Astrocyte (in vitro differentiated cells and primary cell): ENCODE measurements around the gene SEC23A. TPM values are rescaled to one million over a fixed set of nuclear protein-coding genes. Genes with fewer than 3 reads are reported as not detected.
"Not testable (repeated sequence)": the region's sequence is repeated elsewhere in the genome, so short reads cannot be mapped to it uniquely, and the experiment has no call there.

Experiments
- DNase-seq: peaks from one replicate; pipeline ENCODE4 v3.0.0-alpha.2; 2010; ENCODE audit warnings: low read depth
- FAIRE-seq: peaks from 2 replicates; lab custom pipeline; 2011; peaks lifted over from hg19 to GRCh38; lab: Jason Lieb, UNC
- H2AFZ ChIP-seq: 2 replicates; pipeline ENCODE4 v1.6.0; 2012; ENCODE audit warnings: low read depth, low read length, inconsistent platforms
- H3K27ac ChIP-seq: 2 replicates; pipeline ENCODE4 v1.5.1; 2011; ENCODE audit warnings: low read depth, low read length, inconsistent platforms
- H3K27me3 ChIP-seq: 2 replicates; pipeline ENCODE4 v1.6.0; 2011; ENCODE audit warnings: low read length, inconsistent platforms; ENCODE audit not compliant: insufficient read depth
- H3K36me3 ChIP-seq: 2 replicates; pipeline ENCODE4 v1.5.1; 2011; ENCODE audit warnings: low read length, inconsistent platforms; ENCODE audit not compliant: insufficient read depth
- H3K4me1 ChIP-seq: 2 replicates; pipeline ENCODE4 v1.5.1; 2011; ENCODE audit warnings: low read length, inconsistent platforms; ENCODE audit not compliant: insufficient read depth
- H3K4me2 ChIP-seq: 2 replicates; pipeline ENCODE4 v1.6.0; 2012; ENCODE audit warnings: low read length, inconsistent platforms
- H3K4me3 ChIP-seq: 2 replicates; pipeline ENCODE4 v1.5.1; 2011; ENCODE audit warnings: low read depth, mild to moderate bottlenecking, low read length, inconsistent platforms; ENCODE audit not compliant: insufficient read depth
- H3K79me2 ChIP-seq: 2 replicates; pipeline ENCODE4 v1.6.0; 2012; ENCODE audit warnings: mild to moderate bottlenecking, low read length, inconsistent platforms; ENCODE audit not compliant: insufficient read depth
- H3K9ac ChIP-seq: 2 replicates; pipeline ENCODE4 v1.6.0; 2012; ENCODE audit warnings: mild to moderate bottlenecking, low read length, inconsistent platforms
- H3K9me3 ChIP-seq: 2 replicates; pipeline ENCODE4 v1.5.1; 2012; ENCODE audit warnings: low read depth, mild to moderate bottlenecking, low read length, inconsistent platforms; ENCODE audit not compliant: insufficient read depth
- H4K20me1 ChIP-seq: 2 replicates; pipeline ENCODE4 v1.6.0; 2012; ENCODE audit warnings: low read length, inconsistent platforms; ENCODE audit not compliant: insufficient read depth
- H3K27ac Mint-ChIP-seq: one replicate; pipeline ENCODE4 v1.8.0; 2021; ENCODE audit warnings: mild to moderate bottlenecking, mixed read lengths; ENCODE audit not compliant: unreplicated experiment
- H3K27me3 Mint-ChIP-seq: one replicate; pipeline ENCODE4 v1.8.0; 2021; ENCODE audit warnings: low read depth, mixed read lengths; ENCODE audit not compliant: unreplicated experiment
- H3K36me3 Mint-ChIP-seq: one replicate; pipeline ENCODE4 v1.8.0; 2021; ENCODE audit warnings: low read depth, mixed read lengths; ENCODE audit not compliant: unreplicated experiment
- H3K4me1 Mint-ChIP-seq: one replicate; pipeline ENCODE4 v1.8.0; 2021; ENCODE audit warnings: low read depth, mixed read lengths; ENCODE audit not compliant: unreplicated experiment
- H3K4me3 Mint-ChIP-seq: one replicate; pipeline ENCODE4 v1.8.0; 2021; ENCODE audit warnings: mild to moderate bottlenecking, moderate library complexity, mixed read lengths; ENCODE audit not compliant: unreplicated experiment
- H3K9me3 Mint-ChIP-seq: one replicate; pipeline ENCODE4 v1.8.0; 2021; ENCODE audit warnings: mild to moderate bottlenecking, mixed read lengths; ENCODE audit not compliant: unreplicated experiment
- CTCF ChIP-seq: IDR thresholded peaks from 2 replicates; pipeline ENCODE4 v1.5.1; 2011; ENCODE audit warnings: low read depth, mild to moderate bottlenecking, inconsistent platforms, low read length, moderate library complexity; ENCODE audit not compliant: insufficient read depth
- EZH2 ChIP-seq: IDR thresholded peaks from 2 replicates; pipeline ENCODE4 v1.6.1; 2012; ENCODE audit warnings: mild to moderate bottlenecking, low read length, inconsistent platforms; ENCODE audit not compliant: insufficient read depth
- total RNA-seq: library from RNA; stranded (reverse); gene quantifications from 2 replicates; pipeline ENCODE4 v1.2.1, GENCODE V29; 2021

Gene SEC23A
- total RNA-seq, 1 donor from 2014 or later: 229 TPM

- H3K27me3 ChIP-seq: no peaks in the 10 kb centered on the region
- TF ChIP-seq CTCF (no peak), EZH2 (no peak)
- FAIRE-seq: no peak
- Mint-ChIP-seq H3K4me1 (peaks cover 17% of the 10 kb centered on the region), H3K9me3 (no peaks in the 10 kb centered on the region), H3K27me3 (no peaks in the 10 kb centered on the region), H3K36me3 (peaks cover 53% of the 10 kb centered on the region), H3K4me3 (no peak overlapping the region), H3K27ac (peak overlapping the region; percentile 5)
- peak; percentile 80 for DNase-seq
- H3K27ac ChIP-seq: peak overlapping the region; percentile 20
- H3K9me3 ChIP-seq: no peaks in the 10 kb centered on the region
- peaks cover 35% of the 10 kb centered on the region for H4K20me1 ChIP-seq
- no peak overlapping the region for H3K9ac ChIP-seq
- peaks cover 54% of the 10 kb centered on the region for H3K36me3 ChIP-seq
- no peak overlapping the region for H2AFZ ChIP-seq
- H3K4me1 ChIP-seq: no peaks in the 10 kb centered on the region
- H3K4me3 ChIP-seq: no peak overlapping the region
- no peak overlapping the region for H3K4me2 ChIP-seq
- peaks cover 8% of the 10 kb centered on the region for H3K79me2 ChIP-seq
Measured at GRCh38 chr14:39050389-39050788, 52.6 kb downstream of the SEC23A start.

GRCh38 chr14:39045889-39046288 lies 57.1 kb downstream of the SEC23A start:
- H3K4me1 ChIP-seq, H2AFZ ChIP-seq, H3K4me1 Mint-ChIP-seq, H3K27ac Mint-ChIP-seq, FAIRE-seq, H3K4me3 Mint-ChIP-seq, H3K27me3 ChIP-seq, DNase-seq, H3K27me3 Mint-ChIP-seq, H3K9me3 ChIP-seq, H3K9me3 Mint-ChIP-seq, H3K4me3 ChIP-seq, H3K4me2 ChIP-seq, H3K9ac ChIP-seq, H3K27ac ChIP-seq: not testable (repeated sequence)
- H3K36me3 ChIP-seq: peaks cover 58% of the 10 kb centered on the region
- peaks cover 30% of the 10 kb centered on the region for H3K36me3 Mint-ChIP-seq
- H4K20me1 ChIP-seq: peaks cover 25% of the 10 kb centered on the region
- peaks cover 11% of the 10 kb centered on the region for H3K79me2 ChIP-seq

GRCh38 chr14:39043352-39043943 lies 59.6 kb downstream of the SEC23A start:
- Mint-ChIP-seq H3K4me1 (peaks cover 4% of the 10 kb centered on the region), H3K4me3 (no peak overlapping the region), H3K27me3 (no peaks in the 10 kb centered on the region), H3K9me3 (no peaks in the 10 kb centered on the region), H3K27ac (no peak overlapping the region), H3K36me3 (peaks cover 27% of the 10 kb centered on the region)
- Histone ChIP-seq H3K4me1 (no peaks in the 10 kb centered on the region), H3K4me3 (no peak overlapping the region), H4K20me1 (peaks cover 22% of the 10 kb centered on the region), H3K27ac (no peak overlapping the region), H3K4me2 (no peak overlapping the region), H3K79me2 (peaks cover 6% of the 10 kb centered on the region), H3K9ac (no peak overlapping the region), H3K36me3 (peaks cover 74% of the 10 kb centered on the region), H3K9me3 (no peaks in the 10 kb centered on the region), H2AFZ (no peak overlapping the region), H3K27me3 (no peaks in the 10 kb centered on the region)
- TF ChIP-seq EZH2: no peak
- no peak for TF ChIP-seq CTCF
- FAIRE-seq: no peak
- DNase-seq: no peak
